Stimulated activated CD8-positive, alpha-beta memory T cell treated with anti-CD3 and anti-CD28 coated beads, Interleukin-12 subunit alpha, Interleukin-12 subunit beta, amount 100 ng/mL, for 4 hours (primary cell): Measurements from ENCODE around the gene NEU1.

Experiments
- DNase-seq: peaks from one replicate; pipeline ENCODE4 v3.0.0-alpha.2; 2020; ENCODE audit warnings: low read depth

NEU1 gene

DNA sequence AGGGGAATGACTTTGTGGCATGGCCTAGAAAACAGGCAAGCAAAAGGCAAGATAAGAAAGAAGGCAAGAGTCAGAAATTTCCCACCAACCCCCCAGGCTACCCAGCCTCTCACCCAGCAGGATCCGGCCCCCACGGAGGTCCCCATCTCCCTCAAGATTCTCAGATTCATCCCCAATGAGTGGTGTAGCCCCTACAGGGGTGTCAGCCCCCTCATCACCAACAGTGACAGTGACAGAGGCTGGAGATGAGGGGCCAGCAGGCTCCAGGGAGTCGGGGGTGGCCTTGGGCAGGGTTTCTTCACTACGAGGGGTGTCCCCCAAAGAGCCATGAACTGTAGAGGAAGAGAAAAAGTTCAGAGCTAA, 33.9 kb upstream of the NEU1 start:
- no peak for DNase-seq

DNA sequence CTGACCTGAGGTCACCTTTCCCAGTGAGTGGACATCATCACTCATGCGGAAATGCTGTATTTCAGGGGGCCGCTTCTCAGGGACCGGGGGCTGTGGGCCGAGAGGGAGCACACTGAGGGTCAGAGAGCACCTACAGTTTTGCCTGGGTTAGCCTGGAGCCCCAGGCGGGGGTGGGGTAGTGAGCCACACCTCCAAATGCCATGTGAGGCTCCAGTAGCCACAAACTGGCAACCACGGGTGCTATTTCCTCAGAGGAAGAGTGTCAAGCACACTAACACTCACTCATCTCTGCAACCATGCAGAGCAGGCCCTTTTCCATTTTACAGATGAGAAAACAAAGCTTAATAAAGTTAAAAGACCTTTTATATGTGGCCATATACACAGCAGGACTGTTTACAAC, 30.2 kb upstream of the NEU1 start:
- no peak for DNase-seq

DNA sequence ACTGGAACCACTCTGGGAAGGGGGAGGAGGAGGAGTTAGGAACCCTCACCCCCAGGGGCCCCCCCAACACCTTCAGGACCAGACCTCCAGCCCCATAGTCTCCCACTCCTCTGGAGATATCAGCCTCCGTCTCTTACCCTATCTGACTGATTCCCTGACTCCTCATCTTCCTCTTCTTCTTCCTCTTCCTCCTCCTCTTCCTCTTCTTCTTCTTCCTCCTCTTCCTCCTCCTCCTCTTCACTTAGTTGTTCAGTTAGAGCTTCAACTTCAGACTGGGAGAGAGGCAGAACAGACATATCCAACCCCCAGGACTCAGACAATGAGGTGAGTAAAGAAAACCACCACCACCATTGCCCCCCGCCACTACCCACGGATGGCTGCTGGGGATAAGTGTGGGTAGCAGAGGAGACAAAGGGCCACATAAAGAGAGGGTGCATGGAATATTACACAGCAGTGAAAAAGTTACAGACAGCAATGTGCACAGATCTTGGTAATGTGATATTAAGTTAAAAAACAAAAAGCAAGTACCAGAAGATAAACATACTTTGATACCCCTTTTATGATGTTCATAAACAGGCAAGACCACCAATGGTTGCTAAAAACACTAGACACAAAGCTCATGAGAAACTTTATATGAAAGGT, 26.8 kb upstream of the NEU1 start:
- no peak for DNase-seq

DNA sequence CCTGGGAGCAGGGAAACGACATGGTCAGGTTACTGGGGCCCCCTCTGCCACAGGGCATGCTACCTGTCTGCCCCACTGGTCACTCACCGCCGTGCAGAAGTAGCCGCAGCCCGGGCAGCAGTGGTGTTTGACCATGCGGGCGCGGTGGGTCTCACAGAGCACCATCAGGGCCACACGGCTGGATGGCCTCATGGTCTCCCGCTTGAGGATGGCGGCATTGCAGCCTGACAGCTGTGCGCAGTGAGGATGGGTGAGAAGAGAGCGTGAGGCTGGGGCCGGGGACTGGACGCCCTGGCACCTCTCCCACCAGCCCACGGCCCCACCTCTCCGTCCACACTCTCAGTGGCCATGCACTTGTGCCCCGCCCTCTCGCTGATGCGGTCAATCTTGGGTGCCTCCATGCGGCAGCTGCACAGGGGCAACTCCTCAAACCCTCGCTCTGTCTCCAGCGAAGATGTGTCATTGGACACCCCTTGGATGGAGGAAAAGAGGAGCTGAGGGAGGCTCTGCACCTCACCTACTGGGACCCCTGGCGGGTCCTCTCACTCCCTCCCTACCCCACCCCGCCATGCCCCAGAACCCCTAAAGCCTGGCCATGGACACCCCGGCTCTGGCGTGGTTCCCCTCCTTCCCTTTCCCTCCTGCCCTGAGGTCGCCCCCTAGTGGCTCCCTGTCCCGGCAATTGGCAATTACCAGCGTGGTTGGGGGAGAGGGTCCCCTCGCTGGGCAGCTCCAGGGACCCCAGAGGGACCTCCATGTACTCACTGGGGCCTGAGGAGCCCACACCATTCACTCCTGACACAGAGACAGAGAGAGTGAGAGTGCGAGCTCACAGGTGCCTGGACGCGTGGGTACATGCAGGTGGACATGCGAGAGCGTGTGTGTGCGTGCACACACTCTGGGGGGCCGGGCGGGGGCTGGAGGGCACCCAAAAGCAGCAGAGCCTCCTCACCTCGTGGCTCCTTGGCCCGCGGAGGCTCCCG, 25.9 kb upstream of the NEU1 start:
- no peak for DNase-seq

DNA sequence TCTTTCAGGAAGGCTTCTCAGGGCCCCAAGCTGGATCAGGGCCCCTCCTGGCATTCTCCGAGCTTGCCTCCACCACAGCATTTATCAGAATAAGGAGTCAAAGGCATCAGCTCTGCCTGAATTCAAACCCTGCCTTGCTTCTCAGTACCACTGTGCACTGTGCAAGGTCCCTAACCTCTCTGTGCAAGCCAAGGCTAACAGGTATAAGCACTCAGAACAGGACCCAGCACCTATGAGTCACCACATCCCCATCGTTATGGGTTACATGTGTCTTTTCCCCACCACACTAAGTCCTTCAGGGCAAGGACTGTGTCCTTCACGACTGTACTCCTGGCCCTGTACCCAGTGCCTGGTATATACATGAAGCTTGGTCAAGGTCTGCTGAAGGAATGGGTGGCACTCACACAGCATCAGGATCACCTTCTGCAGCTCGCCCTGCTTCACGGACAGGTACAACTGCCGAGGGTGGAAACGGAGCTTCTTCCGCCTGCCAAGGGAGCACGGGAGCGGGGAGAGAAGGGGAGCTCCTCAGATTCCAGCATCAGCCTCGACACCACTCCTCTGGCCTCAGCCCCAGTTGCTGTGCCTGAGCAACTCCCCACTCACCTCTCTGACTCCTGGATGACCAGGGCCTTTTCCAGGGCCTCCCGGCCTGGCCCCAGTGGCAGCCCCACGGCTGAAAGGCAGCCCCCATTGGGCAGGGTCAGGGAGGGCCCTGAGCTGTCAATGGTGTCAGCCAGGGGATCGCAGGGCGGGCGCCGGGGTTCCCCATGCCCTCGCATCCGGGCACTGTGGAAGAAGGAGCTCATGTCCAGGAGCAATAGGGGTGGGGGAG, 24.8 kb upstream of the NEU1 start:
- no peak for DNase-seq

DNA sequence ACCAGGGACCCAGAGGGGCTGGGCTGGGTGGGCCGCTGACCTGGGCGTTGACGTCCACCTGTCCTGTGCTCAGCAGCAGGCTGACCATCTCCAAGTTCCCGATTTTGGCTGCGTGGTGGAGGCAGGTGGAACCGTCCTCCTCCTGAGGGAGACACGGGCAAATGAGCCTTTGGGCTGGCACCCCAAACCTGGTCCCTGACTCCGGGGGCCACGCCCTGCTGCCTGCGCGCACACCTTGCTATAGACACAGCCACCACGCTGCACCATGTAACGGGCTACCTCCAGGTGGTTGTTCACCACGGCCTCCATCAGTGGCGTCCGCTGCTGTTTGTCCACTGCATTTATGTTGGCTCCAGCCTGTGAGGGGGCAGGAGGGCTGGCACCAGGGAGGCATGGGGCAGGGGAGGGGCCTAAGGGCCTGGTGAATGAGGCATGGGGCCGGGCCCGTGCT, 23.9 kb upstream of the NEU1 start:
- no peak for DNase-seq

DNA sequence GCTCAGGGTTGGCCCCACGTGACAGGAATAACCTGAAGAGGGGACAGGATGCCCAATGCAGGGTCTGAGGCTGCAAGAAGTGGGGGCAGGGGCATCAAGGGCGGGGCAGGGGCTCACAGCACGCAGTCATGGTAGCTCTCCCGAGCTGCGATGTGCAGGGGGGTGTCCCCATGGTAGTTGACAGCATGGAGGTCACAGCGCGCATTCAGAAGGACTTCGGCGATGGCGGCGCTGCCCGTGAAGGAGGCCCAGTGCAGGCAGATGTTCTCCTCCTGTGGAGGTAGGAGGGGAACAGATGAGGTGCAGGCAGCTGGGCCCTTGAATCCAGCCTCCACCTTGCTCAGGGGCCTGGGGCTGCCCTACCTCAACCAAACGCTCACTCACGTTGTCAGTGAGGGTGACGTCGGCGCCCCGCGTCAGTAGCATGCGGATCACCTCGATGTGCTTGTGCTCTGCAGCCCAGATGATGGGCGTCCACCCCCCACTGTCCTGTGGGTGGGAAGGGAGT, 22.0 kb upstream of the NEU1 start:
- no peak for DNase-seq

DNA sequence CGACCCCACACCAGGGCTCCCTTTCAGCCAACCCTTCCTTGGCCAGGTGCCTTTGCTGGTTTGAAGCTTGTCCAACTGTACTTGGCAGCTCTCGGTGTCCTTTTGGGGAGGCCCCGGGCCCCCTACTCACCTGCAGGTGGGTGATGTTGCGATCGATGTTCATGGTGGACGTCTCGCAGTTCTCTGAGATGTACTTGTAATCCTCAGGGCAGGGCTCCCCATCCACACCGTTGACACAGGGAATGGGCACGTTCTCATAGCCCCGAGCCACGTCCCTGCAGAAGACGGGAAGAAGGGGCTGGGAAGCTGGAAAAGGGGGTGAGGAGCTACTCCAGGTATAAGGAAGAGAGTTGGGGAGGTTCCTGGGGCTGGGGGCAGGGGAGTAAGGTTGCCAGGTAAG, 21.1 kb upstream of the NEU1 start:
- no peak for DNase-seq

DNA sequence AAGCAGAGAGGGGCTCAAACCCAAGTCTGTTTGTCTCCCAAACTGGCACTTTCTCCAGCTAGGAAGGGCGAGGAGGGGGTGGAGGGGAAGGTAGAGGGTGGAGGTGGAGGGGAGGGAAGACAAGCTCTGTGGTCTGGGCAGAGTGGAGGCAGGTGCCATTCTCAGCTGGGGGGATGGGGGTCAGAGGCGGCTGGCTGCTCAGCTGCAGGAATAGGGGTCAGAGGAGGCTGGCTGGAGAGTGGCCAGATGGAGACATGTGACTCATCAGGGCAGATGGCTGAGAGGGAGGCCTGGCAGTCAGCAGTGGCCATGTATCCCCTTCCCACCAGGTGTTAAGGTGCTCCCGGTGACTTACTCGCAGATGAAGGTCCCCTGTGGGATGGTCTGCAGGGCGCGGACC, 19.7 kb upstream of the NEU1 start:
- DNase-seq, result no peak

DNA sequence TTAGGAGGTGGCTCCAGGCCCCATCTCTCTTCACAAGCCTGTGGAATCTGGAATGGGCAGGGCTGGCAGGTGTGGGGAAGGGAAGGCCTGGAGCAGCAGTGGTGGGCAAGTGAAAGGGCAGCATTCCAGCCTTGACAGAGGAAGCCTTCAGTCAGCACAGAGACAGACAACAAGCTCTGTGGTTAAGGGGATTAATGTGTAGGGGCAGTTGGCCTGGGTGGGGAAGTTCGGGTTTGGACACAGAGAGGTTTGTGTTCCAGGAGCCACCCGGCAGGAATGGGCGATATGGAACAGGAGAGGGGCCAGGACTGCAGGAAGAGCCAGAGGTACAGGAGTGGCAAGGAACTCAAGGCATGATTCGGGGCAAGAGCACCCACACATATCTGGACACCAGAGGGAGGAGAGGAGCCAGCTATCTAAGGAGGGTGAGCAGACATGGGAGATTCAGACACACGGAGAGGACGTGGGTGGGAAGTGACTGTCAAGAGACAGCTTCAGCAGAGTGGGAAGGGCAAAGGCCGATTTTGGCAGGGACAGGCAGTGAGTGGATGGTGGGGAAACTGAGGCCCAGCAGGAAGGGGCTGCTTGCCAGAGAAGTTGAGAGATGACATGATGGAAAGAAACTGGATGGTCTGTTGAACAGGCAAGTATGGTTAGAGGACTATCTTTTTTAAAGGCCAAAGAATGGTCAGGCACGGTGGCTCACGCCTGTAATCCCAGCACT, 18.7 kb upstream of the NEU1 start:
- no peak for DNase-seq

DNA sequence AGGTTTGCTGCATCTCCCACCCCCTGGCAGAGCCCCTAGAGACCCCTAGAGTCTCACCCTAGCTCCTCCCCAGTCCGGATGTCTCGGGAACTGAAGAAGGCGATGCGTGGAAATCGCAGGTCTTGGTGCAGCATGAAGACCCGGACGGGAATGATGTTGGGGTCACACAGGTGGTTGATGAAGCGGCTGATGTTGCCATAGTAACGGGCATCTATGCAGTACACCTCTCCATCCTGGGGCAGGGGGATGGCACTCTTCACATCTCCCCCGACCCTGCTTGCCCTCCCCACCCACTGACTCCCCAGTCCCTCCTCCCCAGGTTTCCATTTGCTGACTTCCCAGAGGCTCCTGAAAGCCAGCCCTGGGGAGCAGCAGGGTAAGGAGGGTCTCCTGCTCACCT, 18.0 kb upstream of the NEU1 start:
- DNase-seq, result no peak

DNA sequence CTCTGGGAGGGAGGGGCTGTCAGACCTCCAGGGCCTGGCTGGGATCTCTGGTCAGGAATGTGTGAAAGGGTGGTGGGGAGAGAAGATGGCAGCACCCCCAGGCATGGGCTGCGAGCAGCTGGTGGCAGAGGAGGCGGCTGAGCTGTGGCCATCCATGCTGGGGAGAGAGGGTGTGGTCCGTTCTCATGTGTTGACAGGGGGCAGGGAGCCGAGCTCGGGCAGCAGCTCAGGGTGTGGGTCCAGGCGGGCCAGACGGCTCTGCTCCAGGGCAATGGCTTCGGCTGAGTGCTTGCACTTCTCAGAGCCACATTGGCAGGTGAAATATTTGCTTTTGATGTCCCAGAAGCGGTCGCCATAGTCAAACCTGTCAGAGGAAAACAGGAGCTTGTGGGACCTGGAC, 17.3 kb upstream of the NEU1 start:
- no peak for DNase-seq

DNA sequence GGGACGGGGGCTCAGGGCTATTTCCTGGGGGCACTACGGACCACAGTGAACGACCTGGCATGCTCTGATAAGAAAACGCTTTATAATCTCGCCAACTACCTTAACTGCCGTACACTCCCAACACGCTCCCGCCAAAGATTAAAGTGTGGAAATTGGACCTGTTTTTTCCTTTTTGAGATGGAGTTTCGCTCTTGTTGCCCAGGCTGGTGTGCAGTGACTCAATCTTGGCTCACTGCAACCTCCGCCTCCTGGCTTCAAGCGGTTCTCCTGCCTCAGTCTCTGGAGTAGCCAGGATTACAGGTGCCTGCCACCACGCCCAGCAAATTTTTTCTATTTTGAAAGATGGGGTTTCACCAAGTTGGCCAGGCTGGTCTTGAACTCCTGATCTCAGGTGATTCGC, 16.5 kb upstream of the NEU1 start:
- DNase-seq, result no peak

DNA sequence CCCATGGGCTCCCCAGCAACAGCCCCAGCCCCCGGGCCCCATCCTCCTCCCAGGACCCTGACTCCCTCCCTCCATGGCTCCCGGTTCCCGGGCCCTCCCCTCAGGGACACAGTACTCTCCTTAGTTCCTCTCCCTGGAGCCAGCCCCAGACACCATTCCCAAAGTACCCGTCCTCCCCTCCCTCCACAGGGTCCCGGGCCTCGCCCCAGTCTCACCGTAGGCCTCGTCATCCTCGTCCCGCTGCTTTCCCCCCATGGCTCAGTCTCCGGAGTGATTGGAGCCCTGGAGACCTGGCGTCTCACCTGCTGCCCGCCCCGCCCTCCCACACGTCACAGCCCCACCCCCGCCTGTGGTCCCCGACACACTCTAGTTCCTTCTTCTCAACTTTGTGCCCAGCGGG, 16.1 kb upstream of the NEU1 start, which contains the start of gene SLC44A4:
SLC44A4 (minus strand) TSS at position 272 of the 400 bp plus-strand sequence; CDS start at position 255, 17 bp downstream.
- DNase-seq, result no peak

DNA sequence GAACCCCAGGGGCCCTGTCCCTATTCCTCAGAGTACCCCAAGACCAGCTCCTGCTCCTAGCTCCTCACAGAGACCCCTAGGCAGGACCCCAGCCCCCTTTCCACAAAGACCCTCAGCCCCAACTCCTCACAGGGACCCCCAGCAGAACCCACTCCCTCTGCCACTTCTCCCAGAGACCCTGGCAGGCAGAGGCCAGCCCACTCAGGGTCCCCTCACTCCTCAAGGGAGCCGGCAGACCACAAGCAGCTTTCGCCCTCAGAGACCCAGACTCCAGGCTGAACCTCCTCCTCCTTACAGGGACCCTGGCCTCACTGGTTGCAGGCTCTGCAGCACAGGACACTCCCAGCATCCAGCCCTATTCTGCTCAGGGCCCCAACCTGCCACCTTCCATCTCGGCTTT, 15.6 kb upstream of the NEU1 start:
- no peak for DNase-seq

DNA sequence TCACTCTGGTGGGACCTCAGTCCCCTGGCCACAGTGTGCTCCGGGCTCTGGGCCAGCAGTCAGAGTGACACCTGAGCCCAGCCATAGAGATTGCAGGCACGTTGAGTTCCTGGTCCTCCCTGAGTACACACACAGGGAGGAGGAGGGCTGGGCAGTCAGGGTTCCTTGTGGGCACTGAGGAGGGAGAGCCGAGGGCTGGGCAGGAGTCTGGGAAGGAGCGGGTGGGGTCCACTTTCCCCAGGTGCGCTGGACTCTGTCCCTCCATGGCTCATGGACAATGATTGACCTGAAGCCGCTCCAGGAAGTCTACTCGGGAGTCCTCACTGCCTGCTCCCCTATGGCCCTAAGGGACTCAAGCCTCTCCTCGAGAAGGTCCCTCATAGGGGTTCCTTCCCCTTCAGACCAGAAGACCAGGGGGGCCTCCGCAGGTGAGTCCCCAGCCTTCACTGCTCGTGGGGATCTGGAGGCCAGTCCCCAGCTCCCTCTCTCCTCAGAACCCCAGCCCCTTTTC, 15.1 kb upstream of the NEU1 start:
- DNase-seq, result no peak

DNA sequence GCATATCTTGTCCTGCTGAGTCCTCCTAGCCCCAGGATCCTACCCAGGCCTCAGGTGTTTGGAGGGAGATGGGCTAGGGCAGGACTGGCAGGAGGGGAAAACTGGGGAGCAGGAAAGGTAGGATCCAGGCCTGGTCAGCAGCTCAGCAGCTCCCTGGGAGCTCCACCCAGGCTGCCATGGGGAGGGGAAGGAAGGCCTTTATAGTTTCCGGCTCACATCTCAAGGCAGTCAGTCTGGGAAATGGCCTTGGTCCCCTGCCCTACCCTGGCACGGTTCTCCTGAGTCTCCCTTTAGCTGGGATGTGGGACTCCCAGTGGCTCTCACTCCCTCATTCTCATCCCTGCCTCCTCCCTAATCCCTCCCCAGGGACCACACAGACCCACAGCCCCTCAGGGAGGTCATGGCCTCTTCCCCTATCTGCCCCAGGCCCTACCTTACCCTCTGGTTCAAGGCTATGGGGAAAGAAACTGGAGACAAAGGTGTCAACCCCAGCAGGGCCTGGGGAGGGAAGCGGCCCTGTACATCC, 14.6 kb upstream of the NEU1 start:
- DNase-seq, result no peak

DNA sequence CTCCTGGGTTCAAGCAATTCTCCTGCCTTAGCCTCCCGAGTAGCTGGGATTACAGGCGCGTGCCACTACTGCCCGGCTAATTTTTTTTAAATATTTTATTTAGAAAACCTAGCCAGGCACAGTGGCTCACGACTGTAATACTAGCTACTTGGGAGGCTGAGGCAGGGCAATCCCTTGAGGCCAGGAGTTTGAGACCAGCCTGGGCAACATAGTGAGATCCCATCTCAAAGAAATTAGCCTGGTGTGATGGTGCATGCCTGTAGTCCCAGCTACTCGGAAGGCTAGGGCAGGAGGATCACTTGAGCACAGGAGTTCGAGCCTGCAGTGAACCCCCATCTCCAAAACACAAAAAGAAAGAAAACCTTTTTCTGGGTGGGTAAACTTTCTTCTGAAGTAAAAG, 13.7 kb upstream of the NEU1 start:
- DNase-seq, result no peak

DNA sequence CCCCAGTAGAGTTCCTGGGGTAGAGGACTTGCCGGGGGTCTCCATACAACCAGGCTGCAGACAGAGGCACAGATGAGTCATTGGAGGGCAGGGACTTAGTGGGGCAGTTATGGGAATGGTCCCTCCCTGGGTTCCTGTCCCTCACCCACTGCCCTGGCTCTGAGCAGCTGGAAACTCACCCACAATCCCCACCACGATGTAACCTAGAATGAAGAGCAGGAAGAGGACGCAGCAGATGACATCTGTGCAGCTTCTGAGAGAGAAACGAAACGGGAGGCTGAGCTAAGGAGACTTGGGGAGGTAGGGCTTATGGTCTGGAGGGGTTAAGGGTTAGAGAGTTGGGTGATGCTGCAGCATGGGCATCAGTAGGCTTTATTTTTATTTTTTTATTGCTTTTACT, 13.3 kb upstream of the NEU1 start:
- no peak for DNase-seq

DNA sequence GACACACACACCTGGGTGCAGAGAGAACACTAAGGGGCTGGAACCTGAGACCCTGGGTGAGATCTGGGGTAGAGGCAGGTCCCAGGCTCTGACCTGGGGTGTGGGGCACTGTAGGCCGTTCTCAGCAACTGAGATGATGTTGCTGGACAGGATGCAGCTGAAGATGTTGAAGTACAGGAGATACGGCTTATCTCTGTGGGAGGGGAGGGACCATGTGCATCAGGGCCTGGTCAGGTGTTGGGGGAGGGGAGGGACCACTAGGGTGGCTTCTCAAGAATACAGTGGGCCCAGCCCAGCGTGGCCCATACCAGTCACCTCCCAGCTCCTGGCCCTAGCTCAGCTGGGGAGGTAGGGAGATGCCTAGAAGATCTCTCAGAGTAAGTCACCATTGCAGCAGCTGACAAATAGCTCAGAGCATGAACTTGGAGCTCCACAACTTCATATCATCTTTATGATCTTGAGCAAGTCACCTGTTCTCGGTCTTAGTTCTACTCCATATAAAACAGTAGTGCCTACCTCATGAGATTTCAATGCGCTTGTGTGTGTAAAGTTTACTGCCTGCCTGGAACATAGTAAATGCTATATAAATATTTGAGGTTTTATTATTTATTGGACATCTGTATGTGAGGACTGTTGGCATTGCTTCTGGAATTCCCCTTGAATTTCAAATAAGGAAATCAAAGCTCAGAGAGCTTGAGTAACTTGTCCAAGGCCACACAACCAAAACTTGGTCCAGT, 12.4 kb upstream of the NEU1 start:
- DNase-seq, result no peak
